Transverse colon (tissue), 4 donors: ENCODE results near the gene MUC6.

Experiments
- CTCF ChIP-seq, 5 experiments: fragments of 200-600 bp in 3 of 5; fragments of 450-650 bp in 2 of 5; sonication (generic) in 3 of 5; IDR thresholded peaks; 1 replicate in 2 of 5; 2 replicates in 3 of 5; pipeline ENCODE4 v1.5.1; 2016 to 2017; ENCODE audit warnings: antibody characterized with exemption in 5 of 5, inconsistent platforms in 3 of 5, mild to moderate bottlenecking in 2 of 5, moderate library complexity in 1 of 5
- POLR2AphosphoS5 ChIP-seq, 3 donors: sonication (generic); formaldehyde crosslinking; IDR thresholded peaks; one replicate each; pipeline ENCODE4 v1.6.1; 2016; ENCODE audit warnings: antibody characterized with exemption in 3 of 3

GRCh38 chr11:1039481-1040427 lies 3.2 kb upstream of the MUC6 start:
- TF ChIP-seq POLR2AphosphoS5 (IDR thresholded peaks at IDR 0.05) (no peak), CTCF (IDR thresholded peaks at IDR 0.05) (no peak)
